ENCODE results near the gene LALBA. TPM values are rescaled to one million over a fixed set of nuclear protein-coding genes. Genes with fewer than 3 reads are reported as not detected.
A peak's percentile ranks its signal among the peaks of the same experiment; 100 is the strongest.
"Not testable (repeated sequence)": the region's sequence is repeated elsewhere in the genome, so short reads cannot be mapped to it uniquely, and the experiment has no call there.

The LALBA gene
- total RNA-seq, 2 experiments from 2014 or later = not detected

DNA sequence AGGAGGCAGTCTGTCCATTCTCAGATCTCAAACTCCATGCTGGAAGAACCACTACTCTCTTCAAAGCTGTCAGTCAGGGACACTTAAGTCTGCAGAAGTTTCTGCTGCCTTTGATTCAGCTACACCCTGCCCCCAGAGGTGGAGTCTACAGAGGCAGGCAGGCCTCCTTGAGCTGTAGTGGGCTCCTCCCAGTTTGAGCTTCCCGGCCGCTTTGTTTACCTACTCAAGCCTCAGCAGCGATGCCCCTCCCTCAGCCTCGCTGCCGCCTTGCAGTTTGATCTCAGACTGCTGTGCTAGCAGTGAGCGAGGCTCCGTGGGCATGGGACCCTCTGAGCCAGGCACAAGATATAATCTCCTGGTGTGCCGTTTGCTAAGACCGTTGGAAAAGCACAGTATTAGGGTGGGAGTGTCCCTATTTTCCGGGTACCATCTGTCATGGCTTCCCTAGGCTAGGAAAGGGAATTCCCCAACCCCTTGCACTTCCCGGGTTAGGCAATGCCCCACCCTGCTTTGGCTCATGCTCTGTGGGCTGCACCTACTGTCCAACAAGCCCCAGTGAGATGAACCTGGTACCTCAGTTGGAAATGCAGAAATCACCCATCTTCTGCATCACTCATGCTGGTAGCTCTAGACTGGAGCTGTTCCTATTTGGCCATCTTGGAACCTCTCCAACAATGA, 16.0 kb downstream of the LALBA start:
- not testable (repeated sequence) for H3K4me1 Mint-ChIP-seq, DNase-seq, H3K9me3 Mint-ChIP-seq, H3K36me3 Mint-ChIP-seq, H3K27ac Mint-ChIP-seq, H3K4me3 Mint-ChIP-seq
- H3K27me3 Mint-ChIP-seq = peaks cover 21% of the 10 kb centered on the region

DNA sequence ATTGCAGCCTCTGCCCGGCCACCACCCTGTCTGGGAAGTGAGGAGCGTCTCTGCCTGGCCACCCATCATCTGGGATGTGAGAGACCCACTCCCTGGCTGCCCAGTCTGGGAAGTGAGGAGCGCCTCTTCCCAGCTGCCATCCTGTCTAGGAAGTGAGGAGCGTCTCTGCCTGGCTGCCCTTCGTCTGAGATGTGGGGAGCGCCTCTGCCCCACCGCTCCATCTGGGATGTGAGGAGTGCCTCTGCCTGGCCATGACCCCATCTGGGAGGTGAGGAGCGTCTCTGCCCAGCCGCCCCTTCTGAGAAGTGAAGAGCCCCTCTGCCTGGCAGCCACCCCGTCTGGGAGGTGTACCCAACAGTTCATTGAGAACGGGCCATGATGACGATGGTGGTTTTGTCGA, 18.2 kb downstream of the LALBA start:
- H3K27me3 Mint-ChIP-seq = peaks cover 18% of the 10 kb centered on the region
- not testable (repeated sequence) for H3K27ac Mint-ChIP-seq, DNase-seq, H3K4me3 Mint-ChIP-seq, H3K36me3 Mint-ChIP-seq, H3K4me1 Mint-ChIP-seq, H3K9me3 Mint-ChIP-seq

DNA sequence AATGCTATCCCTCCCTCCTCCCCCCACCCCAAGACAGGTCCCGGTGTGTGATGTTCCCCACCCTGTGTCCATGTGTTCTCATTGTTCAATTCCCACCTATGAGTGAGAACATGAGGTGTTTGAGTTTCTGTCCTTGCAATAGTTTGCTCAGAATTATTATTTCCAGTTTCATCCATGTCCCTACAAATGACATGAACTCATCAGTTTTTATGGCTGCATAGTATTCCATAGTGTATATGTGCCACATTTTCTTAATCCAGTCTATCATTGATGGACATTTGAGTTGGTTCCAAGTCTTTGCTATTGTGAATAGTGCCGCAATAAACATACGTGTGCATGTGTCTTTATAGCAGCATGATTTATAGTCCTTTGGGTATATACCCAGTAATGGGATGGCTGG, 22.8 kb downstream of the LALBA start:
- H3K9me3 Mint-ChIP-seq, H3K36me3 Mint-ChIP-seq, H3K27ac Mint-ChIP-seq, H3K4me3 Mint-ChIP-seq, H3K27me3 Mint-ChIP-seq, DNase-seq, H3K4me1 Mint-ChIP-seq: not testable (repeated sequence)

DNA sequence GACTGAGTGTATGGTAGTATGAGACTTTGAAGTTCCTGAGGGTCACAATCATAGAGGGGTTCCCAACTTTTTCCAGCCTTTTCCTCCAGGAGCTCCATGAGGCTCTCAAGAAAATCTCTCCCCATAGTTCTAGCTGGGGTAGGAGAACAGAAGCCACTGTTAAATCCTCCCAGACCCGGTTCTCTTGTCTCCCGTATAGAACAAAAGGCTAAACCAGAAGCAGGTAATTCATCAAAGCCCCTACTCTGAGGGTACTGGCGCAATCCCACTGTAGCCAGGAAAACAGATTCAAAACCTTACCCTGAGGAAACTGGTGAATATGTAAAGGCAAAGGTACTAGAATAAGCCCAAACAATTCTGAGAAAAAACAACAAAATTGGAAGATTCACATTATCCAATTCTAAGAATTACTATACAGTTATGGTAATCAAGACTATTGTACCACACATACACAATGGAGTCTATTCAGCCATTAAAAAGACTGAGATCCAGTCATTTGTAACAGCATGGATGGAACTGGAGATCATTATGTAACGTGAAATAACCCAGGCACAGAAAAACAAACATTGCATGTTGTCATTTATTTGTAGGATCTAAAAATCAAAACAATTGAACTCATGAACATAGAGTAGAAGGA, 23.9 kb downstream of the LALBA start:
- Mint-ChIP-seq H3K27ac (no peak overlapping the region), H3K27me3 (peaks cover 3% of the 10 kb centered on the region), H3K4me1 (peaks cover 12% of the 10 kb centered on the region), H3K36me3 (no peaks in the 10 kb centered on the region), H3K9me3 (peaks cover 8% of the 10 kb centered on the region), H3K4me3 (no peak overlapping the region)
- DNase-seq = no peak

GRCh38 chr12:48542300-48542928, 27.4 kb downstream of the LALBA start:
- H3K4me1 Mint-ChIP-seq = peaks cover 23% of the 10 kb centered on the region
- peak; percentile 49 for DNase-seq
- H3K27ac Mint-ChIP-seq = peak overlapping the region; percentile 11
- no peaks in the 10 kb centered on the region for H3K9me3 Mint-ChIP-seq
- no peak overlapping the region for H3K4me3 Mint-ChIP-seq
- peaks cover 4% of the 10 kb centered on the region for H3K36me3 Mint-ChIP-seq
- H3K27me3 Mint-ChIP-seq = peaks cover 3% of the 10 kb centered on the region

- H3K36me3 Mint-ChIP-seq = peaks cover 4% of the 10 kb centered on the region
- H3K4me3 Mint-ChIP-seq = no peak overlapping the region
- peaks cover 11% of the 10 kb centered on the region for H3K9me3 Mint-ChIP-seq
- H3K27ac Mint-ChIP-seq = no peak overlapping the region
- H3K27me3 Mint-ChIP-seq = peaks cover 4% of the 10 kb centered on the region
- DNase-seq = no peak
- H3K4me1 Mint-ChIP-seq = peaks cover 38% of the 10 kb centered on the region
These were observed 33.2 kb downstream of the LALBA start for GRCh38 chr12:48536602-48537001.

- H3K9me3 Mint-ChIP-seq = peaks cover 11% of the 10 kb centered on the region
- peaks cover 4% of the 10 kb centered on the region for H3K27me3 Mint-ChIP-seq
- DNase-seq = no peak
- H3K27ac Mint-ChIP-seq = peak overlapping the region; percentile 0
- H3K4me1 Mint-ChIP-seq = peaks cover 25% of the 10 kb centered on the region
- no peak overlapping the region for H3K4me3 Mint-ChIP-seq
- H3K36me3 Mint-ChIP-seq = no peaks in the 10 kb centered on the region
These were observed 37.2 kb downstream of the LALBA start for GRCh38 chr12:48532601-48533000.

GRCh38 chr12:48527891-48528670, 41.8 kb downstream of the LALBA start:
- Mint-ChIP-seq H3K27me3 (no peaks in the 10 kb centered on the region), H3K27ac (no peak overlapping the region), H3K4me1 (peaks cover 15% of the 10 kb centered on the region), H3K4me3 (no peak overlapping the region), H3K36me3 (no peaks in the 10 kb centered on the region), H3K9me3 (no peaks in the 10 kb centered on the region)
- no peak for DNase-seq

GRCh38 chr12:48525332-48525731, 44.5 kb downstream of the LALBA start, which contains the start of gene OR8S1:
OR8S1 (plus strand) TSS chr12:48525632; CDS start chr12:48525632, 0 bp downstream.
- H3K36me3 Mint-ChIP-seq = no peaks in the 10 kb centered on the region

GRCh38 chr12:48520381-48520780, 49.5 kb downstream of the LALBA start:
- not testable (repeated sequence) for H3K27me3 Mint-ChIP-seq, H3K4me3 Mint-ChIP-seq, H3K36me3 Mint-ChIP-seq

More at GRCh38 chr12:48525332-48525731, 44.5 kb downstream of the LALBA start, which contains the start of gene OR8S1:
- DNase-seq = no peak
- no peaks in the 10 kb centered on the region for H3K9me3 Mint-ChIP-seq
- peaks cover 4% of the 10 kb centered on the region for H3K27me3 Mint-ChIP-seq
- H3K4me1 Mint-ChIP-seq = no peaks in the 10 kb centered on the region
- H3K27ac Mint-ChIP-seq = no peak within 1 kb of the TSS
- H3K4me3 Mint-ChIP-seq = no peak within 1 kb of the TSS

More at GRCh38 chr12:48520381-48520780, 49.5 kb downstream of the LALBA start:
- not testable (repeated sequence) for H3K9me3 Mint-ChIP-seq, H3K27ac Mint-ChIP-seq, H3K4me1 Mint-ChIP-seq, DNase-seq

Other genes starting within 250 kb of the LALBA start
- gene ZNF641, start 219.1 kb downstream of the LALBA start, total RNA-seq = 1 to 10 TPM; 6.8 to 7.0 TPM
- not detected for gene ANP32D, start 97.5 kb downstream of the LALBA start, total RNA-seq
- gene C12orf54, start 87.5 kb downstream of the LALBA start, total RNA-seq = not detected
- not detected for gene OR8S1, start 44.4 kb downstream of the LALBA start, total RNA-seq
- gene KANSL2, start 112.2 kb upstream of the LALBA start, total RNA-seq = 10 to 100 TPM; 59.7 to 62.0 TPM
- 10 to 100 TPM; 62.0 to 65.5 TPM for gene CCNT1, start 146.7 kb upstream of the LALBA start, total RNA-seq
- under 1 TPM in 1 of 2 experiments, not detected in 1; 0.18 TPM for gene ADCY6, start 219.0 kb upstream of the LALBA start, total RNA-seq
- 1 to 10 TPM; 4.4 to 4.6 TPM for gene CACNB3, start 248.4 kb upstream of the LALBA start, total RNA-seq